A172 (cell line): Measurements from ENCODE around the gene EMILIN3. TPM values are rescaled to one million over a fixed set of nuclear protein-coding genes. Genes with fewer than 3 reads are reported as not detected.

ENCODE experiments used
- DNase-seq: peaks from one replicate; pipeline ENCODE4 v3.0.0-alpha.2; 2015; ENCODE audit warnings: low spot score
- total RNA-seq: library from RNA; depleted of rRNA; stranded (reverse); fragments of >200 nt; shearing (Covaris generic); gene quantifications from 2 replicates; pipeline ENCODE4 v1.2.3, GENCODE V29; 2014

Gene EMILIN3
- total RNA-seq, 1 experiment from 2014 or later = not detected

- no peak for DNase-seq
Measured at GRCh38 chr20:41391587-41392001, 25.0 kb upstream of the EMILIN3 start.

GRCh38 chr20:41390889-41391288, 24.3 kb upstream of the EMILIN3 start:
- no peak for DNase-seq

GRCh38 chr20:41387444-41387851, 20.8 kb upstream of the EMILIN3 start:
- DNase-seq = no peak

- DNase-seq = no peak
Measured at GRCh38 chr20:41386502-41387427, 20.1 kb upstream of the EMILIN3 start.

GRCh38 chr20:41382791-41383305, 16.2 kb upstream of the EMILIN3 start:
- DNase-seq = no peak

- no peak for DNase-seq
Measured at GRCh38 chr20:41380551-41381193, 14.1 kb upstream of the EMILIN3 start.

GRCh38 chr20:41379551-41379950, 12.9 kb upstream of the EMILIN3 start:
- no peak for DNase-seq

- DNase-seq = no peak
Measured at GRCh38 chr20:41377275-41377674, 10.7 kb upstream of the EMILIN3 start.

- DNase-seq = no peak
Measured at GRCh38 chr20:41376349-41376748, 9.7 kb upstream of the EMILIN3 start.

GRCh38 chr20:41375846-41376245, 9.2 kb upstream of the EMILIN3 start:
- DNase-seq = no peak

- DNase-seq = no peak
Measured at GRCh38 chr20:41373931-41374920, 7.6 kb upstream of the EMILIN3 start.

GRCh38 chr20:41373251-41373783, 6.7 kb upstream of the EMILIN3 start:
- DNase-seq = no peak

GRCh38 chr20:41371371-41371770, 4.8 kb upstream of the EMILIN3 start:
- DNase-seq = no peak

GRCh38 chr20:41370176-41370575, 3.6 kb upstream of the EMILIN3 start:
- no peak for DNase-seq

- DNase-seq = no peak
Measured at GRCh38 chr20:41369673-41370072, 3.1 kb upstream of the EMILIN3 start.

GRCh38 chr20:41367956-41368355, 1.3 kb upstream of the EMILIN3 start:
- no peak for DNase-seq

- DNase-seq = no peak
Measured at GRCh38 chr20:41367393-41367695, 726 bp upstream of the EMILIN3 start.

GRCh38 chr20:41365777-41366545, 657 bp downstream of the EMILIN3 start:
- DNase-seq = no peak

- no peak for DNase-seq
Measured at GRCh38 chr20:41364967-41365765, 1.5 kb downstream of the EMILIN3 start.
